HEK293T (cell line): Measurements from ENCODE around the gene CYP2C8.

ENCODE experiments used
- BHLHE40 ChIP-seq: fragments of 450-650 bp; IDR thresholded peaks from 2 replicates; pipeline ENCODE4 v1.6.1; 2016; ENCODE audit warnings: mild to moderate bottlenecking, moderate library complexity, borderline replicate concordance
- FOXA1 ChIP-seq: fragments of 450-650 bp; IDR thresholded peaks from 2 replicates; pipeline ENCODE4 v1.6.1; 2016; ENCODE audit warnings: mild to moderate bottlenecking
- SP1 ChIP-seq: fragments of 450-650 bp; IDR thresholded peaks from 2 replicates; pipeline ENCODE4 v1.6.1; 2017

DNA sequence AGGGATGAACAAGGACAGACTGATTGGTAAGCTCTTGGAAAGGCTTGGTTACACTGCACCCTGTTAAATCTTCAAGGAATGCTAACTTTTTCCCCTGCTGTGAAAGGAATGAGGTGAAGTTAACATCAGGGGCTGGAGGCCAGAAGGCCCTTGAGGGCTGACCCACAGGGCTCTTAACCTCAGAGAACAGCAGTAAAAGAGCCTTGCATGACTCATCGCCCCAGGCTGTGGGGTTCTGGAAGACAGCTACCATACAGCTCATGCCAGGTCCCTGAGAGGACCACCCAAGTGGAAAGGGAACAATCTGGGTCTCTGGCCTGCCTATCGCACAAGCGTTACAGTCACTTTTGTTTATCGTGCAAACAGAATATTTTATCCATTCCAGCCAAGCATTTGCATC lies 76.5 kb downstream of the CYP2C8 start:
- no peak for TF ChIP-seq BHLHE40
- no peak for TF ChIP-seq SP1
- TF ChIP-seq FOXA1 = no peak
